ENCODE measurements around the gene STAT1. TPM values are rescaled to one million over a fixed set of nuclear protein-coding genes. Genes with fewer than 3 reads are reported as not detected.
A peak's percentile ranks its signal among the peaks of the same experiment; 100 is the strongest.

Gene STAT1
- total and polyA plus RNA-seq, 2 donors: 77.8 to 201 TPM

- no peak for DNase-seq (ENCODE audit: low read depth in 6 of 9, low spot score in 9 of 9)
- Histone ChIP-seq H3K4me1 (ENCODE audit: control insufficient read depth in 2 of 2, insufficient read depth in 2 of 2, low read length in 2 of 2) (no peaks in the 10 kb centered on the region), H3K9me3 (ENCODE audit: control insufficient read depth in 2 of 2, insufficient read depth in 1 of 2, low read length in 1 of 2) (no peaks in the 10 kb centered on the region), H3K36me3 (ENCODE audit: control insufficient read depth in 2 of 2, insufficient read depth in 2 of 2, low read length in 1 of 2) (peaks cover 5 to 32% of the 10 kb centered on the region in 2 donors), H3K4me3 (ENCODE audit: low read length in 2 of 2) (no peak overlapping the region), H3K27me3 (ENCODE audit: control insufficient read depth in 2 of 2, insufficient read depth in 1 of 2, low read length in 1 of 2) (no peaks in the 10 kb centered on the region), H3K27ac (ENCODE audit: low read depth in 1 of 2, low read length in 1 of 2) (no peak overlapping the region)
Observed at GRCh38 chr2:190933361-190933760, 80.6 kb downstream of the STAT1 start.

- no peak overlapping the region for H3K4me3 ChIP-seq (ENCODE audit: low read length in 2 of 2)
- WGBS: 99% methylated on average over 1 of the region's 1 CpG
- H3K9me3 ChIP-seq (ENCODE audit: control insufficient read depth in 2 of 2, insufficient read depth in 1 of 2, low read length in 1 of 2): no peaks in the 10 kb centered on the region
- no peak for DNase-seq (ENCODE audit: low read depth in 6 of 9, low spot score in 9 of 9)
- no peaks in the 10 kb centered on the region for H3K4me1 ChIP-seq (ENCODE audit: control insufficient read depth in 2 of 2, insufficient read depth in 2 of 2, low read length in 2 of 2)
- H3K36me3 ChIP-seq (ENCODE audit: control insufficient read depth in 2 of 2, insufficient read depth in 2 of 2, low read length in 1 of 2): peaks cover 5 to 35% of the 10 kb centered on the region in 2 donors
- no peak overlapping the region for H3K27ac ChIP-seq (ENCODE audit: low read depth in 1 of 2, low read length in 1 of 2)
- no peaks in the 10 kb centered on the region for H3K27me3 ChIP-seq (ENCODE audit: control insufficient read depth in 2 of 2, insufficient read depth in 1 of 2, low read length in 1 of 2)
Observed at GRCh38 chr2:190932514-190932913, 81.5 kb downstream of the STAT1 start.

GRCh38 chr2:190930411-190930810 lies 83.6 kb downstream of the STAT1 start:
- WGBS: over 99% methylated on average over 3 of the region's 3 CpGs
- no peaks in the 10 kb centered on the region for H3K9me3 ChIP-seq (ENCODE audit: control insufficient read depth in 2 of 2, insufficient read depth in 1 of 2, low read length in 1 of 2)
- H3K27me3 ChIP-seq (ENCODE audit: control insufficient read depth in 2 of 2, insufficient read depth in 1 of 2, low read length in 1 of 2): no peaks in the 10 kb centered on the region
- H3K4me1 ChIP-seq (ENCODE audit: control insufficient read depth in 2 of 2, insufficient read depth in 2 of 2, low read length in 2 of 2): no peaks in the 10 kb centered on the region
- H3K4me3 ChIP-seq (ENCODE audit: low read length in 2 of 2): no peak overlapping the region
- no peak for DNase-seq (ENCODE audit: low read depth in 6 of 9, low spot score in 9 of 9)
- no peak overlapping the region for H3K27ac ChIP-seq (ENCODE audit: low read depth in 1 of 2, low read length in 1 of 2)
- peaks cover 8 to 47% of the 10 kb centered on the region in 2 donors for H3K36me3 ChIP-seq (ENCODE audit: control insufficient read depth in 2 of 2, insufficient read depth in 2 of 2, low read length in 1 of 2)

GRCh38 chr2:190929919-190930318 lies 84.1 kb downstream of the STAT1 start:
- no peak for DNase-seq (ENCODE audit: low read depth in 6 of 9, low spot score in 9 of 9)
- Histone ChIP-seq H3K27ac (ENCODE audit: low read depth in 1 of 2, low read length in 1 of 2) (no peak overlapping the region), H3K27me3 (ENCODE audit: control insufficient read depth in 2 of 2, insufficient read depth in 1 of 2, low read length in 1 of 2) (no peaks in the 10 kb centered on the region), H3K4me1 (ENCODE audit: control insufficient read depth in 2 of 2, insufficient read depth in 2 of 2, low read length in 2 of 2) (no peaks in the 10 kb centered on the region), H3K4me3 (ENCODE audit: low read length in 2 of 2) (no peak overlapping the region), H3K9me3 (ENCODE audit: control insufficient read depth in 2 of 2, insufficient read depth in 1 of 2, low read length in 1 of 2) (no peaks in the 10 kb centered on the region), H3K36me3 (ENCODE audit: control insufficient read depth in 2 of 2, insufficient read depth in 2 of 2, low read length in 1 of 2) (peaks cover 8 to 52% of the 10 kb centered on the region in 2 donors)
- WGBS: 99% methylated on average over 7 of the region's 7 CpGs

- H3K9me3 ChIP-seq (ENCODE audit: control insufficient read depth in 2 of 2, insufficient read depth in 1 of 2, low read length in 1 of 2): no peaks in the 10 kb centered on the region
- no peaks in the 10 kb centered on the region for H3K4me1 ChIP-seq (ENCODE audit: control insufficient read depth in 2 of 2, insufficient read depth in 2 of 2, low read length in 2 of 2)
- H3K27ac ChIP-seq (ENCODE audit: low read depth in 1 of 2, low read length in 1 of 2): peak overlapping the region in 1 of 2 donors; percentile 34
- WGBS: over 99% methylated on average over 2 of the region's 2 CpGs
- no peak for DNase-seq (ENCODE audit: low read depth in 6 of 9, low spot score in 9 of 9)
- no peaks in the 10 kb centered on the region for H3K27me3 ChIP-seq (ENCODE audit: control insufficient read depth in 2 of 2, insufficient read depth in 1 of 2, low read length in 1 of 2)
- peaks cover 8 to 69% of the 10 kb centered on the region in 2 donors for H3K36me3 ChIP-seq (ENCODE audit: control insufficient read depth in 2 of 2, insufficient read depth in 2 of 2, low read length in 1 of 2)
- no peak overlapping the region for H3K4me3 ChIP-seq (ENCODE audit: low read length in 2 of 2)
Observed at GRCh38 chr2:190927301-190927700, 86.7 kb downstream of the STAT1 start.

- DNase-seq (ENCODE audit: low read depth in 6 of 9, low spot score in 9 of 9): no peak
- Histone ChIP-seq H3K4me3 (ENCODE audit: low read length in 2 of 2) (no peak overlapping the region), H3K27ac (ENCODE audit: low read depth in 1 of 2, low read length in 1 of 2) (no peak overlapping the region), H3K36me3 (ENCODE audit: control insufficient read depth in 2 of 2, insufficient read depth in 2 of 2, low read length in 1 of 2) (peaks cover 3 to 55% of the 10 kb centered on the region in 2 donors), H3K27me3 (ENCODE audit: control insufficient read depth in 2 of 2, insufficient read depth in 1 of 2, low read length in 1 of 2) (no peaks in the 10 kb centered on the region), H3K9me3 (ENCODE audit: control insufficient read depth in 2 of 2, insufficient read depth in 1 of 2, low read length in 1 of 2) (no peaks in the 10 kb centered on the region), H3K4me1 (ENCODE audit: control insufficient read depth in 2 of 2, insufficient read depth in 2 of 2, low read length in 2 of 2) (no peaks in the 10 kb centered on the region)
- 95% methylated on average over 1 of the region's 1 CpG for WGBS
Observed at GRCh38 chr2:190922376-190922775, 91.6 kb downstream of the STAT1 start.

- Histone ChIP-seq H3K9me3 (ENCODE audit: control insufficient read depth in 2 of 2, insufficient read depth in 1 of 2, low read length in 1 of 2) (no peaks in the 10 kb centered on the region), H3K27me3 (ENCODE audit: control insufficient read depth in 2 of 2, insufficient read depth in 1 of 2, low read length in 1 of 2) (no peaks in the 10 kb centered on the region), H3K4me3 (ENCODE audit: low read length in 2 of 2) (no peak overlapping the region), H3K36me3 (ENCODE audit: control insufficient read depth in 2 of 2, insufficient read depth in 2 of 2, low read length in 1 of 2) (peaks cover 0 to 53% of the 10 kb centered on the region in 2 donors), H3K27ac (ENCODE audit: low read depth in 1 of 2, low read length in 1 of 2) (no peak overlapping the region), H3K4me1 (ENCODE audit: control insufficient read depth in 2 of 2, insufficient read depth in 2 of 2, low read length in 2 of 2) (no peaks in the 10 kb centered on the region)
- WGBS: 96% methylated on average over 3 of the region's 3 CpGs
- DNase-seq (ENCODE audit: low read depth in 6 of 9, low spot score in 9 of 9): no peak
Observed at GRCh38 chr2:190920085-190920484, 93.9 kb downstream of the STAT1 start.

Other genes with a start within 250 kb of the STAT1 start
- 130 TPM for gene GLS, start 133.3 kb downstream of the STAT1 start, total RNA-seq
- 70.8 TPM for gene GLS, start 133.3 kb downstream of the STAT1 start, polyA plus RNA-seq
- gene STAT4, start 136.8 kb upstream of the STAT1 start, total RNA-seq: 7.5 TPM
- gene STAT4, start 136.8 kb upstream of the STAT1 start, polyA plus RNA-seq: 13.9 TPM
- 26.5 TPM for gene MYO1B, start 231.2 kb upstream of the STAT1 start, total RNA-seq
- gene MYO1B, start 231.2 kb upstream of the STAT1 start, polyA plus RNA-seq: 28.5 TPM